H1 (cell line): Measurements from ENCODE around the gene KRT72. TPM values are rescaled to one million over a fixed set of nuclear protein-coding genes. Genes with fewer than 3 reads are reported as not detected.

Experiments
- ATF3 ChIP-seq: IDR thresholded peaks from 2 replicates; pipeline ENCODE4 v1.6.1; 2011; ENCODE audit warnings: low read depth, mild to moderate bottlenecking, low read length; ENCODE audit not compliant: insufficient read depth
- BCL11A ChIP-seq, 2 experiments: IDR thresholded peaks; one replicate each; pipeline ENCODE4 v1.6.1; 2011; ENCODE audit warnings: low read depth in 2 of 2, low read length in 2 of 2, mild to moderate bottlenecking in 2 of 2
- CBX5 ChIP-seq: fragments of 300-800, 300-1000 bp; sonication (generic); IDR thresholded peaks from 2 replicates; pipeline ENCODE4 v1.7.1; 2016; ENCODE audit warnings: antibody characterized with exemption, low read length, low read depth
- CHD2 ChIP-seq: IDR thresholded peaks from 2 replicates; pipeline ENCODE4 v1.6.1; 2012; ENCODE audit warnings: low read length, improper control_type of control experiment
- EZH2 ChIP-seq: fragments of 200-600 bp; sonication (generic); IDR thresholded peaks from 2 replicates; pipeline ENCODE4 v1.7.1; 2012; ENCODE audit warnings: low read depth, mild to moderate bottlenecking, moderate library complexity, low read length, inconsistent platforms; ENCODE audit not compliant: severe bottlenecking
- KDM1A ChIP-seq: fragments of 200-600, 300-600 bp; sonication (generic); IDR thresholded peaks from 2 replicates; pipeline ENCODE4 v1.7.1; 2016; ENCODE audit warnings: mild to moderate bottlenecking, low read length, borderline replicate concordance
- SIN3A ChIP-seq, 2 experiments: IDR thresholded peaks in 1 of 2; conservative IDR thresholded peaks in 1 of 2; 2 replicates each; pipeline ENCODE4 v1.6.1; 2011 to 2012; ENCODE audit warnings: low read length in 2 of 2, improper control_type of control experiment in 1 of 2, low read depth in 1 of 2, mild to moderate bottlenecking in 1 of 2
- SRF ChIP-seq: IDR thresholded peaks from 2 replicates; pipeline ENCODE4 v1.6.1; 2011; ENCODE audit warnings: mild to moderate bottlenecking, low read depth, low read length, moderate library complexity
- polyA plus RNA-seq, 7 experiments: library from polyadenylated mRNA; depleted of rRNA in 3 of 7; stranded (reverse) in 5 of 7; unstranded in 2 of 7; fragments of >200 nt in 5 of 7; fragments of 200-250 nt in 2 of 7; gene quantifications; 1 replicate in 5 of 7; 2 replicates in 1 of 7; 4 replicates in 1 of 7; pipeline versions ENCODE4 v1.2.1 to v1.2.3, GENCODE V29; 2011 to 2013; ENCODE audit warnings: missing spikeins in 2 of 7, mixed read lengths in 2 of 7
- total RNA-seq: library from RNA; stranded (reverse); fragmentation: NEBNext Ultra II Directional; extraction: Animal tissue kit (Norgen Biotek cat#: 25700); gene quantifications from 2 replicates; pipeline ENCODE4 v1.2.1, GENCODE V29; 2021

The KRT72 gene
- total and polyA plus RNA-seq, 2 of the 8 experiments (the other 6 are each of a cell fraction or from before 2014, with no cell fraction given): not detected

GRCh38 chr12:52552681-52553195 is 48.5 kb downstream of the KRT72 start, which contains the start of gene KRT71 (continued):
- TF ChIP-seq ATF3 (no peak), EZH2 (no peak), BCL11A (IDR thresholded peaks at IDR 0.05; ENCODE audit: low read depth in 2 of 2, low read length in 2 of 2) (no peak), KDM1A (no peak), CBX5 (no peak), SIN3A (conservative IDR thresholded peaks at IDR 0.05 in 1 of 2, IDR thresholded peaks at IDR 0.05 in 1 of 2; ENCODE audit: low read depth in 1 of 2, low read length in 2 of 2) (no peak), SRF (no peak), CHD2 (no peak)
